OCI-LY7 (cell line): ENCODE data around the gene BRAF. TPM values are rescaled to one million over a fixed set of nuclear protein-coding genes. Genes with fewer than 3 reads are reported as not detected.

ENCODE experiments used
- BruUV-seq: library from RNA; stranded (reverse); fragments of 400-500 nt; replicated peaks from 2 replicates; lab custom pipeline; 2021; lab: Mats Ljungman, UMichigan
- CTCF ChIA-PET: fragments of 300-600 bp; sonication (Branson Sonifier 250); formaldehyde crosslinking; loops from one replicate; lab custom pipeline; 2022; ENCODE audit warnings: antibody characterized with exemption; ENCODE audit not compliant: unreplicated experiment; lab: Charles Lee
- POLR2A ChIA-PET: fragments of 300-600 bp; sonication (Branson Sonifier 250); formaldehyde crosslinking; loops from one replicate; lab custom pipeline; 2022; ENCODE audit warnings: antibody characterized with exemption; lab: Charles Lee
- DNase-seq: peaks from one replicate; pipeline ENCODE4 v3.0.0-alpha.2; 2015; ENCODE audit warnings: low spot score
- H2AFZ ChIP-seq: fragments of 200-600 bp; sonication (generic), shearing (Covaris generic); 2 replicates; pipeline ENCODE4 v1.6.1; 2014; ENCODE audit warnings: mild to moderate bottlenecking, antibody characterized with exemption, low read length, moderate library complexity
- H3K27ac ChIP-seq: fragments of 200-600 bp; sonication (generic); 2 replicates; pipeline ENCODE4 v1.5.1; 2014; ENCODE audit warnings: mixed run types, low read depth, mild to moderate bottlenecking, moderate library complexity, low read length, inconsistent platforms; ENCODE audit not compliant: poor library complexity, severe bottlenecking
- H3K36me3 ChIP-seq: fragments of 200-600 bp; sonication (generic); 2 replicates; pipeline ENCODE4 v1.6.1; 2014; ENCODE audit warnings: mild to moderate bottlenecking, antibody characterized with exemption, low read length, moderate library complexity, mixed read lengths; ENCODE audit not compliant: insufficient read depth
- H3K4me1 ChIP-seq: fragments of 200-600 bp; sonication (generic); 2 replicates; pipeline ENCODE4 v1.5.1; 2014; ENCODE audit warnings: mild to moderate bottlenecking, low read length; ENCODE audit not compliant: insufficient read depth, poor library complexity, severe bottlenecking
- H3K4me2 ChIP-seq: fragments of 200-600 bp; sonication (generic); 2 replicates; pipeline ENCODE4 v1.6.1; 2014; ENCODE audit warnings: mild to moderate bottlenecking, low read length
- H3K4me3 ChIP-seq: fragments of 200-600 bp; sonication (generic); 2 replicates; pipeline ENCODE4 v1.5.1; 2014; ENCODE audit warnings: mild to moderate bottlenecking, low read depth, low read length; ENCODE audit not compliant: poor library complexity, severe bottlenecking
- H3K79me2 ChIP-seq: fragments of 200-600 bp; sonication (generic); 2 replicates; pipeline ENCODE4 v1.6.1; 2016; ENCODE audit warnings: low read depth, mild to moderate bottlenecking, low read length, moderate library complexity, mixed read lengths; ENCODE audit not compliant: insufficient read depth
- H3K9me2 ChIP-seq: fragments of 200-600 bp; sonication (generic); 2 replicates; pipeline ENCODE4 v1.6.1; 2016; ENCODE audit warnings: mild to moderate bottlenecking, low read length, mixed read lengths; ENCODE audit not compliant: insufficient read depth
- H3K9me3 ChIP-seq: fragments of 200-600 bp; sonication (generic); 2 replicates; pipeline ENCODE4 v1.6.1; 2014; ENCODE audit warnings: mild to moderate bottlenecking, mixed run types, low read length, mixed read lengths
- H4K20me1 ChIP-seq: fragments of 200-600 bp; sonication (generic); 2 replicates; pipeline ENCODE4 v1.6.1; 2014; ENCODE audit warnings: mild to moderate bottlenecking, antibody characterized with exemption, low read length, moderate library complexity, mixed read lengths; ENCODE audit not compliant: insufficient read depth
- EZH2phosphoT487 ChIP-seq: fragments of 200-600 bp; sonication (generic); IDR thresholded peaks from 2 replicates; pipeline ENCODE4 v1.6.1; 2018; ENCODE audit warnings: low read depth, borderline replicate concordance, mild to moderate bottlenecking, mixed run types, antibody characterized with exemption, low read length, moderate library complexity, mixed read lengths
- intact Hi-C: fragments of 100-400 bp; cut with micrococcal nuclease; formaldehyde crosslinking; loops from one replicate; pipeline ENCODE4 v1.10.0; 2022; ENCODE audit not compliant: unreplicated experiment
- total RNA-seq, 2 experiments: library from RNA; depleted of rRNA in 1 of 2; stranded (reverse); fragments of >200 nt in 1 of 2; shearing (Covaris generic) in 1 of 2; gene quantifications; 2 replicates each; pipeline ENCODE4 v1.2.3, GENCODE V29; 2014 to 2022
- TF ChIP-seq, protein P1 (sequence below): fragments of 200-600 bp; sonication (generic); conservative IDR thresholded peaks from 2 replicates; pipeline ENCODE4 v1.5.1; 2014; ENCODE audit warnings: mild to moderate bottlenecking, antibody characterized with exemption, low read length, moderate library complexity, mixed read lengths

The BRAF gene
- total RNA-seq, 2 experiments from 2014 or later = 17.1 to 41.6 TPM

DNA sequence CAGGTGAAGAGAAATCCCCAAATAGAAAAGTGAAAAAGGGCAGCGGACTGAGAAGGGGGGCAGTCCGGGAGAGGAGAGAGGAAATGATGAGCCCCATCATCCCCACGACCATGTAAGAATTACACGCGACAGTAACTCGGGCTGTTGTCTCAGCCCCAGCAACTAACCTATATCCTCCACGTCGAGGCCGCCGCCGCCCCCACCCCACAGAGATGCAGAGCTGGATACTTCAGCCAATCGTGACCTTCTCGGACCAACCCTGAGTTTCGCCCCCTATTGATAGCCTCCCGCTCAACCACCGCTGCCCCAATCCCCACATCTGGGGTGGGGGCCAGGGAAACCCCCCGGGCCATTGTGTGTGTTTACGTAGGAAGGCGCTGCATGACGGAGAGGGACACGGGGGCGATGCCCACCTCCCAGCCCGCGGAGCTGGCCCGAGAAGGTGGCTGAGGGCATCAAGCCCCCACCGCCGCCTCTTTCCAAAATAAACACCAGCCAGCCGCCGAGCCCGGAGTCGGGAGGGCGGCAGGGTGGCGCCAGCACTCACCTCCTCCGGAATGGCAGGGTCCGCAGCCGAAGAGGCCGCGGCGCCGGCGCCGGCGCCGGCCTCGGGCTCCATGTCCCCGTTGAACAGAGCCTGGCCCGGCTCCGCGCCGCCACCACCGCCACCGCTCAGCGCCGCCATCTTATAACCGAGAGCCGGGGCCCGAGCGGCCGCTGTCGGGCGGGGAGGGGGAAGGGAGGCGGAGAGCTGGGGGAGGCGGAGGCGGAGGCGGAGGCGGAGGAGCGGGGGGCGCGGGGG, 509 bp downstream of the BRAF start:
- Histone ChIP-seq H3K79me2 (peaks cover 49% of the 10 kb centered on the region), H3K9me3 (no peaks in the 10 kb centered on the region), H4K20me1 (peaks cover 20% of the 10 kb centered on the region; the same call in 1 of the 2 replicates), H2AFZ (peak overlapping the region; percentile 94), H3K27ac (peak overlapping the region; percentile 73), H3K4me3 (peak overlapping the region; percentile 92), H3K9me2 (no peaks in the 10 kb centered on the region), H3K4me1 (peaks cover 36% of the 10 kb centered on the region), H3K36me3 (no peaks in the 10 kb centered on the region; the same call in 1 of the 2 replicates), H3K4me2 (peak overlapping the region; percentile 84)
- no TSS peak for BruUV-seq
- peak; percentile 80 for DNase-seq
- intact Hi-C loops = loop anchor here (1.0 to 5.0 kb wide), 5 partner anchors 90 to 813 kb away; partner anchors contain the start of genes MKRN1, MRPS33, NDUFB2 and SSBP1
- ChIA-PET CTCF (interaction anchor here (1.1 to 2.8 kb wide), 2 partner anchors 30 to 113 kb away, joined by 3 to 7 read pairs; no protein-coding TSS in a partner anchor), POLR2A (interaction anchor here (0.6 to 1.5 kb wide), 4 partner anchors 19 to 228 kb away, joined by 3 to 6 read pairs (median 4); no protein-coding TSS in a partner anchor)
- no peak for TF ChIP-seq EZH2phosphoT487
- TF ChIP-seq, protein P1, sequence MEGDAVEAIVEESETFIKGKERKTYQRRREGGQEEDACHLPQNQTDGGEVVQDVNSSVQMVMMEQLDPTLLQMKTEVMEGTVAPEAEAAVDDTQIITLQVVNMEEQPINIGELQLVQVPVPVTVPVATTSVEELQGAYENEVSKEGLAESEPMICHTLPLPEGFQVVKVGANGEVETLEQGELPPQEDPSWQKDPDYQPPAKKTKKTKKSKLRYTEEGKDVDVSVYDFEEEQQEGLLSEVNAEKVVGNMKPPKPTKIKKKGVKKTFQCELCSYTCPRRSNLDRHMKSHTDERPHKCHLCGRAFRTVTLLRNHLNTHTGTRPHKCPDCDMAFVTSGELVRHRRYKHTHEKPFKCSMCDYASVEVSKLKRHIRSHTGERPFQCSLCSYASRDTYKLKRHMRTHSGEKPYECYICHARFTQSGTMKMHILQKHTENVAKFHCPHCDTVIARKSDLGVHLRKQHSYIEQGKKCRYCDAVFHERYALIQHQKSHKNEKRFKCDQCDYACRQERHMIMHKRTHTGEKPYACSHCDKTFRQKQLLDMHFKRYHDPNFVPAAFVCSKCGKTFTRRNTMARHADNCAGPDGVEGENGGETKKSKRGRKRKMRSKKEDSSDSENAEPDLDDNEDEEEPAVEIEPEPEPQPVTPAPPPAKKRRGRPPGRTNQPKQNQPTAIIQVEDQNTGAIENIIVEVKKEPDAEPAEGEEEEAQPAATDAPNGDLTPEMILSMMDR = peak; percentile 76

DNA sequence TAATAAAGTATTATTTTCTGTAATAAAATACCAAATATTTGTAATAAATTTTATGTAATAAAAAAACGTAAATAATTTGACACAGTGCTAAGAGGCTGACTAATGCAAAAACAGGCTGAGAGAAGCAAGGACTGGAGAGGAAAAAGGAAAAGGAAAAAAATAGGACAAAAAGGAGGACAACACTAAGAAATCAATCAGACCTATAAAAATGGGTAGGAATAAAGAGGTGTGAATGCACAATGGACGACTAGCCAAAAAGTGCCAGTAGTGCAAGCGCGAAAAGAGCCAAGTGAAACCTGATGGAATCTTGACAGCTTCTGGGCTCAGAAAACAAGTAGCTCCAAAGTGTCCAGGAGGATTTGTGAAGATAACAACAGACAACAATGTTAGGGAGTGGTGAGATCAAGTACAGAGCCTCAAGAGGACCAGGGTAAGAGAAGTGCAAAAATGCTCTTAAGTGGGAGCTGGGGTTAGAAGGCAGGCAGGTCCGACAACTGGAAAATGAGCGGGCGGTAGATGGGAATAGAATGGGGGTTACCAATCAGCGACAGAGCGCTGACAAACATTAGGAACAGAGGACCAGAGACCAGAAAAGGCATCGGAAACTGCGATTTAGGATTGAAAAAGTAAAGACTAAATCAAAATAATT, 1.2 kb downstream of the BRAF start:
- TF ChIP-seq, protein P1 = no peak
- no peak for TF ChIP-seq EZH2phosphoT487
- no peaks in the 10 kb centered on the region for H3K9me2 ChIP-seq
- peak overlapping the region; percentile 73 for H3K27ac ChIP-seq
- H3K4me3 ChIP-seq = peak overlapping the region; percentile 92
- peaks cover 54% of the 10 kb centered on the region for H3K79me2 ChIP-seq
- ChIA-PET CTCF (interaction anchor here (1.1 to 2.8 kb wide), 2 partner anchors 29 to 112 kb away, joined by 3 to 7 read pairs; no protein-coding TSS in a partner anchor), POLR2A (interaction anchor here (0.8 to 1.5 kb wide), 3 partner anchors 18 to 105 kb away, joined by 4 to 6 read pairs (median 4); no protein-coding TSS in a partner anchor)
- H3K4me2 ChIP-seq = peak overlapping the region; percentile 84
- H2AFZ ChIP-seq = peak overlapping the region; percentile 94; the same call in 1 of the 2 replicates
- intact Hi-C loops = loop anchor here (1.0 to 5.0 kb wide), 6 partner anchors 91 to 814 kb away; partner anchors contain the start of genes MKRN1, MRPS33, NDUFB2 and SSBP1
- peaks cover 2% of the 10 kb centered on the region; the same call in 1 of the 2 replicates for H3K36me3 ChIP-seq
- peaks cover 36% of the 10 kb centered on the region for H3K4me1 ChIP-seq
- no TSS peak for BruUV-seq
- DNase-seq = peak; percentile 7
- H4K20me1 ChIP-seq = peaks cover 20% of the 10 kb centered on the region; the same call in 1 of the 2 replicates
- no peaks in the 10 kb centered on the region for H3K9me3 ChIP-seq
